Stimulated activated effector memory CD8-positive, alpha-beta T cell treated with anti-CD3 and anti-CD28 coated beads, Interleukin-12 subunit alpha, Interleukin-12 subunit beta, amount 100 ng/mL, for 72 hours (primary cell): ENCODE results near the gene MPHOSPH9.
A peak's percentile ranks its signal among the peaks of the same experiment; 100 is the strongest.

Source experiments
- ATAC-seq: fragments of 150-1000 bp; cut with Tn5 transposase; 2 replicates; pipeline ENCODE4 v1.10.0; 2021
- DNase-seq, 2 donors: peaks; one replicate each; pipeline ENCODE4 v3.0.0; 2021 to 2022; ENCODE audit warnings: low spot score in 2 of 2
- H3K27ac Mint-ChIP-seq: one replicate; pipeline ENCODE4 v1.8.0; 2022; ENCODE audit warnings: mild to moderate bottlenecking, mixed read lengths
- H3K36me3 Mint-ChIP-seq: one replicate; pipeline ENCODE4 v1.8.0; 2022; ENCODE audit warnings: mild to moderate bottlenecking, mixed read lengths
- H3K4me1 Mint-ChIP-seq: one replicate; pipeline ENCODE4 v1.8.0; 2022; ENCODE audit warnings: mixed read lengths
- H3K4me3 Mint-ChIP-seq: one replicate; pipeline ENCODE4 v1.8.0; 2022; ENCODE audit warnings: mild to moderate bottlenecking, mixed read lengths
- H3K9me3 Mint-ChIP-seq: one replicate; pipeline ENCODE4 v1.8.0; 2022; ENCODE audit warnings: mixed read lengths

Gene MPHOSPH9

DNA sequence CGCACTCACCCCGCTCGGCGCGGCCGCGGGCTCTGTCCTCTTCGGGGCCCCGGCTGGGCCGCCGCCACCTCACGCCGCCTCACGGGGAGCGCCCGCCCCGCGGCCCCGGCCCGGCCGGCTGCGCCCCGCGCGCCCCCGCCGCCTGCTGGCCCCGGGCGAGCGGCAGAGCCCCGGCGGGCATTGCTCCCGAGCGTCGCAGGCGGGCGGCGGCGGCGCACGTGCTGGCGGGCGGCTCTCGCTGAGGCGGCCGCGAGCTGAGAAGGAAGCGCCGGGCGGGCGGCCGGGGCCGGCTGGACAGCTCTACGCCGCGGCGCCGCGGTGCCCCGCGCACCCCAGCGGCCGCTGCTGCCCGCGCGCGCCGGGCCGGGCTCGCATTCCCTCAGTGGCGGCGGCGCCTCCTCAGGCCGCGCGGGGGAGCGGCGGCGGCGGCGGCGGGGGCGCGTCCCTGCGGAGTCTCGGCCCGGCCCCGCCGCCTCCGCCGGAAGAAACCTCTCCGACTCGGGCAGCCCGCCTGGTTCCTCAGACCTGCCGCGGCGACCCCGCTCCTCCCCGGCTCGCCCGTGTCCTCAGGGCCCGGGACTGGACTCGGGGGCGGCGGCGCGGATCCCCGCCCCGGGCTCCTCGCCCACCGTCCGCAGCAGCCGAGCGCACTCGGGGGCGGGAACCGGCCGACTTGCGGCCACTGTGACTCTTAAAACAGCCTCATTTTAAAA, 82.0 kb downstream of the MPHOSPH9 start, which contains the start of gene PITPNM2:
PITPNM2 (minus strand) TSS at position 347 of the 713 bp plus-strand sequence. CDS start 116,500 bp downstream, outside the sequence.
- peak within 1 kb of the TSS; percentile 85 for H3K27ac Mint-ChIP-seq
- peak; percentile 87 for ATAC-seq
- peak within 1 kb of the TSS; percentile 76 for H3K4me3 Mint-ChIP-seq
- peaks cover 16% of the 10 kb centered on the region for H3K4me1 Mint-ChIP-seq
- no peaks in the 10 kb centered on the region for H3K9me3 Mint-ChIP-seq
- peak; percentile 49 to 75 for DNase-seq
- peaks cover 23% of the 10 kb centered on the region for H3K36me3 Mint-ChIP-seq

GRCh38 chr12:123150275-123150743, 82.6 kb downstream of the MPHOSPH9 start:
- ATAC-seq, result peak; percentile 56
- peak; percentile 16 to 57 for DNase-seq
- Mint-ChIP-seq H3K27ac (peak overlapping the region; percentile 85), H3K4me3 (peak overlapping the region; percentile 76), H3K9me3 (no peaks in the 10 kb centered on the region), H3K4me1 (peaks cover 16% of the 10 kb centered on the region), H3K36me3 (peaks cover 19% of the 10 kb centered on the region)

DNA sequence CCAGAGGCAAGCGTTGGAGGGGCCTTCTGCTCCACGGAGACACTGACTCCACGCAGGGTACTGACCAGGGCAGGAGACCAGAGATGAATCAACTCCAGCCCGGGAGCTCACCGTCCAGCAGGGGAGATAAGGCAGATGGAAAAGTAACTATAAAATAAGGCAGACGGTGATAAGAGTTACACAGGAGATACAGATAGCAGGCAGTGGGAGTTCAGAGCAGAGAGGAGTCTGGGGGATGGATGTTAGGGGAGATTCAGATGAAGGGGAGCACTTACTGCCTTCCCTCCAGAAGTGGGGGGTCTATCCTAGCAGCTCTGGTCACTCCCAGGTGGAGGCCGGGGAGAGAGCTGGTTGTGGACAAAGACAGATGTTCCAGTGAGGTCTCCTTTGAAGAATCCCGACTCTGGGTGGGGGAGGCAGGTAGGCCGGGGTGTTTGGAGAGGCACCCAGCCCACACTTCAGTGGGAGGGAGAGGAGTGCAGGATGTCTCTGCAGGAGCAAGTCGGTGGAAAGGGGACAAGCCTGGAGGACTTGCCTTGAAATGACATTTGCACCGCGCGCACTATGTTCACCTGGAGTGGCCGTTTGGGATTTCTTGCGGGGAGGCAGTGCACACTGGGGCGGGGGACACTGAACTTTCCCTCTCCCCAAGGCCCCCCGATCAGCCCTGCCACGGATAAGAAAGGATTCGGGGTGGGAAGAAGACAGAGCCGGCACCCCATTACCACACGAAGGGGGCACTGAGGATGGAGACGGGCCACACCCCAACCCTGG, 83.3 kb downstream of the MPHOSPH9 start:
- no peaks in the 10 kb centered on the region for H3K9me3 Mint-ChIP-seq
- H3K4me3 Mint-ChIP-seq, result peak overlapping the region; percentile 76
- peak; percentile 5 to 51 for DNase-seq
- H3K4me1 Mint-ChIP-seq, result peaks cover 16% of the 10 kb centered on the region
- ATAC-seq, result no peak
- H3K36me3 Mint-ChIP-seq, result peaks cover 17% of the 10 kb centered on the region
- H3K27ac Mint-ChIP-seq, result peak overlapping the region; percentile 85

DNA sequence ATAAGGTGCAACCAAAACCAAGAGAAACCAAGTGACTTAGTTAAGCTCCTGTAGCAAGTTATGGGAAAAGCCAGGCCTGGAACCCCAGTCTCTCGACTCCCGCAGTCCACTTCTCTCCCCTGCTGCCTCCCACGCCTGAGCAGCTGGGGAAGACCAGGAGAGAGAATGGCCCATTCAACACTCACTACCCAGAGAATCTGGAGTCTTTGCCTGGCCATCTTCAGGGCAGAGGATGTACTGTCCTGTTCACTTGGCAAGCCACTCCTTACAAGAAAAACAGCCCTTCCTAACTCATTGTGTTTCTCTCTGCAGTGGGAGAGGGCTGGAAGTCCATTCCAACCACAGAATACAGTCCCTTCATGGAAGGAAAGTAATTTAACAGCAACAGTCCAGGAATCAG, 83.9 kb downstream of the MPHOSPH9 start:
- Mint-ChIP-seq H3K4me3 (peak overlapping the region; percentile 76), H3K4me1 (peaks cover 16% of the 10 kb centered on the region), H3K27ac (no peak overlapping the region), H3K36me3 (peaks cover 14% of the 10 kb centered on the region), H3K9me3 (no peaks in the 10 kb centered on the region)
- no peak for ATAC-seq
- no peak for DNase-seq

GRCh38 chr12:123148655-123149054, 84.3 kb downstream of the MPHOSPH9 start:
- Mint-ChIP-seq H3K4me3 (peak overlapping the region; percentile 76), H3K27ac (no peak overlapping the region), H3K36me3 (peaks cover 10% of the 10 kb centered on the region), H3K9me3 (no peaks in the 10 kb centered on the region), H3K4me1 (peaks cover 16% of the 10 kb centered on the region)
- DNase-seq (no peak), ATAC-seq (no peak)

DNA sequence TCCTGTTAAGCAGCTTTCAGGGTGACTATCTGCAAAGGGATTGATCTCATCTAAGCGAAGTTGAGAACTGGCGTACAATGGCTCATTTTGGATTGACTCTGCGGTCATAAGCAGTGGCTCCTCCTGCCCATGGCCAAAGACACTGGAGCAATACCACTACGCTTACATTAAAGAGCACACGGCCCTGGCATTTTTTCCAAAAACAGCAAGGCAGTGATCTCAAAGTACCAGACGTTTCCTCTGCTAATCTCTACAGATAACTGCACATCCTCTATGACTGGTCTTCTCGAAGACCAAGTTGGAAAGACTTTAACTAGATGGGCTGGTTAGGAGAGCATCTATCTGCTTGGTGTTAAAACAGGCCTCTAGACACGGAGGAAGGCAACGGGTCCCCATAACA, 84.7 kb downstream of the MPHOSPH9 start:
- ATAC-seq (no peak), DNase-seq (no peak)
- peaks cover 6% of the 10 kb centered on the region for H3K36me3 Mint-ChIP-seq
- no peak overlapping the region for H3K27ac Mint-ChIP-seq
- no peak overlapping the region for H3K4me3 Mint-ChIP-seq
- H3K4me1 Mint-ChIP-seq, result peaks cover 16% of the 10 kb centered on the region
- H3K9me3 Mint-ChIP-seq, result no peaks in the 10 kb centered on the region

DNA sequence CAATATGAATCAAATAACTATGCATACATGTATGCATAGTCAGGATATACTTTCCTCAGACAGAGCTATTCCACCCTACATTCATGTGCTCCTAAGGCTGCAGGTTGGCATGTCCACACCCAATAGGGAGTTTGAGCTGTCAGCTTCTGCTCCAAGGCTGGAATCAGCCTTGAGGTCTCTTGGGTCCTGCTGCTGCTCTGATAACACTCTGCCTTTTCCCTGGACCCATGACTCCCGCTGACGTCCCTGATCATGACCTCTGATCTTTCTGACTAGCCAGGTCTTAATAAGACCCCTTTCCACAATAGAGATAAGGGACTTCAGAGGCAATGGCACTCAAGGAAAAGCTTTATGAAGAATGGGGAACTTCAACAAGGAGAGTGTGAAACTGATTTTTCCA, 87.7 kb downstream of the MPHOSPH9 start:
- H3K4me3 Mint-ChIP-seq, result no peak overlapping the region
- ATAC-seq (no peak), DNase-seq (no peak)
- peaks cover 16% of the 10 kb centered on the region for H3K4me1 Mint-ChIP-seq
- no peak overlapping the region for H3K27ac Mint-ChIP-seq
- H3K9me3 Mint-ChIP-seq, result no peaks in the 10 kb centered on the region
- H3K36me3 Mint-ChIP-seq, result peaks cover 6% of the 10 kb centered on the region

DNA sequence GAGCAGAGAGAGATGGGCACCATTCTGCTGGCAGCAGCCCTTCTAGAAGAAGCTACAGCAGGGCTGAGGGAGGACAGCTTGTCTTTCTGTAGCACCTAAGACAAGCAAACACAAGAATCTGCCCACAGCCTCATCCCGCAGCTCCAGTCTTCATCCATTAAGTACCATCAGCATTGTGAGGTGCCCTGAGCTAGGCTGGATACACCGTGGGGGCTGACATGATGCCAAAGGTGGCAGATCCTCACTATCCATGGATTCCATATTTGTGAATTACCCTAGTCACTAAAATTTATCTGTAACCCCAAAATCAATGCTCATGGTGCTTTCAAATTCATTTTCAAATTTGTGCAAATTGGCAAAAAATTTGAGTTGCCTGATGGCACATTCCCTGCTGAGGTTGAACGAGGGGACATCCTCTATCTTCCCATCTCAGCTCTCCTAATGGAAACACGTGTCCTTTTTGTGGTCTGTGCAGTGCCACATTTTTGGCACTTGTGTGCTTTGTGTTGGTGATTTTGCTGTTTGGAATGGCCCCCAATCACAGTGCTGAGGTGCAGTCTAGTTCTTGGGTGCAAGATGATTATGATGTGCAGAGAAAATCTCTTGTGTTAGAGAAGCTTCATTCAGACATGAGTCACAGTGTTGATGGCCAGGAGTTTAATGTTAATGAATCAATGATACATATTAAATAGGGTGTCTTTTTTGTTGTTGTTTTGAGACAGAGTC, 89.0 kb downstream of the MPHOSPH9 start:
- Mint-ChIP-seq H3K4me1 (peaks cover 4% of the 10 kb centered on the region), H3K9me3 (no peaks in the 10 kb centered on the region), H3K27ac (no peak overlapping the region), H3K36me3 (no peaks in the 10 kb centered on the region), H3K4me3 (no peak overlapping the region)
- ATAC-seq (no peak), DNase-seq (no peak)

DNA sequence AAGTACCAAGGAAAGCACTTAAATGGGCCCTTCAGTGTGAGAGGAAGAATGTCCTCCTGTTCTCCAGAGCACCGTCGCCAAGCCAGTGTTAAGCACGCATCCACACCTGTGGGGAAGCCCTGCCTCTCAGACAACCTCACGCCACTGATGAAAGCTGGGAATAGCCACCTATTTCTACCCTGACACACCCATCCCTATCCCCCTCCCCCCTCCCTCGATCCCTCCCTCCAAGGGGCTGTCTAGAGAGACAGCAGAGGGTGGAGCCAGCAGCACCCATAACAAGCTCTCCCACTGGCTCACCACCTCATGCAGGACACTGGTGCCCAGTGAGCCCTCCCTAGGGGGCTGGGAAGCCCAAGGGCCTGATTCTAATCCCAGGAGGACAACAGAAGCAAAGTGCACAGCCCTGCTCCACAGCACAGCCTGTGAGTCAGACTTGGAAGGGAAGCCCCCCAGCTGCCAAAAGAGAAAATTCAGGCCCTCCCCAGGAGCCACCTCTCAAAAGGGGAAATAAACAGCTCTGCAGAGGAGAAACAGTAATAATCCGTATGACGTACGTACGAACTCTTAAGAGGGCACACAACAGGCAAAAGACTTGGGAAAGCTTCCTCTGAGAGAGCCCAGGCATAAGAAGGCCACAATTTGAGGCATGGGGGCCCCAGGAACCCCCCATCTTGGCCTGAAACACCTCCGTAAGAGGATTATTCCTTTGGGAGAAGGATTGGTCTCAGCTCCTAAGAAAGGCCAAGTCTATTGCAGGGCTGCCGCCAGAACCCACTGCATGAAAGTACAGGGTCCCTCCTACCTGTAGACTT, 89.8 kb downstream of the MPHOSPH9 start:
- ATAC-seq (no peak), DNase-seq (no peak)
- Mint-ChIP-seq H3K27ac (no peak overlapping the region), H3K36me3 (no peaks in the 10 kb centered on the region), H3K4me1 (no peaks in the 10 kb centered on the region), H3K9me3 (no peaks in the 10 kb centered on the region), H3K4me3 (no peak overlapping the region)

GRCh38 chr12:123142518-123142840, 90.5 kb downstream of the MPHOSPH9 start:
- no peak overlapping the region for H3K4me3 Mint-ChIP-seq
- DNase-seq, result no peak
- no peak overlapping the region for H3K27ac Mint-ChIP-seq
- no peaks in the 10 kb centered on the region for H3K4me1 Mint-ChIP-seq
- H3K9me3 Mint-ChIP-seq, result no peaks in the 10 kb centered on the region
- ATAC-seq, result no peak
- no peaks in the 10 kb centered on the region for H3K36me3 Mint-ChIP-seq

DNA sequence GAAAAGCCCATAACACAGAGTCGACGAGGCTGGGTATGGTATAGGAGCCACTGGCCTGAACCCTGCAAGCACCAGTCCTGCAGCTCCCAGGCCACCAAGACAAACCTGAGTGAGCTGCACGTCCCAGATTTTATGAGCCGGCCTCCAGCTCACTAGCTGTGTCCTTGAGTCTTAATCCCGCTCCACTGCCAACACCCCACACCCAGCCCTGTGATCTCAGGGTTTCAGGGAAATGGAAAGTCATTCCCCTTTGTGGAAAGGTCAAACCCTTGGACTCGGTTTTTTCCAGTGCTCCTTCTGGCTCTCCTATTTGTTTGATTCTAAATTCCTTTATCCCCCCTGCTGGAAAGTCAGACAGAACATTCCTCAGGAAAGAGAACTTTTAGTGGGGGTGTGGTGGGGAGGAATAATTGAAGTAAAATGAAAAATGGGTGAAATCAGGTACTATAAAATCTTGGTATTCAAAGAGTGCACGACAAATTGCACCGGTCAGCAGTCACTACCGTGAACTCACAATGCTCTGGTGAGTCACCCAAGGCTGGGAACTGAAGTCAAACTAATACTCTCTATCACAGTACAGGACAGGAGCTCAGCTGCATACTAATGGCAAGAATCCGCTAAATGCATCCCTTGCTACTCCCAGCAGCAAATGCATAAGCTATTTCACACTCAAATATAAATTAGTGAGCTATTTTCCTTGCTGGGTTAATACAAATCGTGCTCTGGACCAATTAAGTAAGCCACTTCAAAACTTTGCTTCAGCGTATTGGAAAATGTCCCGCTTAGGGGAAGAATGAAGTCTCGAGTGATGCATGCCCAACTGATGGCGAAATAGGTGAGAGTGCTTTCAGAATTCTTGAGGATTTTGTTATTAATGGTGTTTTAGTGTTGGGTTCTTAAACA, 91.1 kb downstream of the MPHOSPH9 start:
- DNase-seq, result no peak
- Mint-ChIP-seq H3K36me3 (no peaks in the 10 kb centered on the region), H3K27ac (no peak overlapping the region), H3K4me3 (no peak overlapping the region), H3K4me1 (no peaks in the 10 kb centered on the region), H3K9me3 (no peaks in the 10 kb centered on the region)
- no peak for ATAC-seq

GRCh38 chr12:123140676-123141614, 92.0 kb downstream of the MPHOSPH9 start:
- no peaks in the 10 kb centered on the region for H3K4me1 Mint-ChIP-seq
- no peak overlapping the region for H3K4me3 Mint-ChIP-seq
- H3K27ac Mint-ChIP-seq, result peak overlapping the region; percentile 65
- no peaks in the 10 kb centered on the region for H3K36me3 Mint-ChIP-seq
- no peaks in the 10 kb centered on the region for H3K9me3 Mint-ChIP-seq
- ATAC-seq (no peak), DNase-seq (no peak)

DNA sequence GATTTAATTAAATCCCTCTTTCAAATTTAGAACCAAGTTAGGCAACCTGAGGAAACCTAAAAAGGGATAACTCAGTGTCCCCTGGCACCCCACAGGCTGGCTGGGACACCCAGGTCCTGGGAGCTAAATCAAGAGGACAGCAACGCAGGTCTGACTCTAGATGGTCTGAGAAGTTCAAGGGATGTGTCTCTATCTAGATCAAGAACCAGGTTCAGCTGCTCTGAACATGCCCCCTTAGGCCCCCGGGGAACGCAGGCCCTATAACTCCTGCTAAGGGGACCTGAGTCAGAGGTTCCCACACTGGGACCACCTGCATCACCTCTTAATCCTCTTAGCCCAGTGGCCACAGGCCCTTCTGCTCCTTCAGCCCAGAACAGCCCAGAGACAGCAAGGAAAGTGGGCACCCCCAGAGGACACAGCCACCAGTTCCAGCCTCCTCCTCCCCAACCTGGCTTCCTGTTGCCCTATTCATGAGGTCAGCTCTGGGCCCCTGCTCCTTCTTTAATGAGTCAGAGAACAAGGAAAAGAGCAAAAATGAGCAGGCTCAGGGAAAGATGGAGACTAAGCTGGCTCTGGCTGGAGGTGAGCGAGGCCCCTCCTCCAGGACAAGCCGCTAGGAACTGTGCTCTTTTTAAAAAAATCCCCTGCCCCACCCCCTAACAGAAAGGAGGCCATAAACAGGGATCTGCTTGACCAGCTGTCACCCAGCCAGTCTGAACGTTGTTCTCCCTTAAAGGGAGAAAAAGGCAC, 92.8 kb downstream of the MPHOSPH9 start:
- H3K36me3 Mint-ChIP-seq, result no peaks in the 10 kb centered on the region
- no peak overlapping the region for H3K4me3 Mint-ChIP-seq
- H3K27ac Mint-ChIP-seq, result peak overlapping the region; percentile 65
- no peaks in the 10 kb centered on the region for H3K4me1 Mint-ChIP-seq
- DNase-seq (no peak), ATAC-seq (no peak)
- no peaks in the 10 kb centered on the region for H3K9me3 Mint-ChIP-seq
